Tibial nerve (tissue), 4 donors: ENCODE results near the gene WFDC1.

Source experiments
- CTCF ChIP-seq, 5 experiments: fragments of 200-600 bp in 3 of 5; fragments of 450-650 bp in 2 of 5; sonication (generic) in 3 of 5; IDR thresholded peaks; one replicate each; pipeline ENCODE4 v1.5.1; 2016 to 2019; ENCODE audit warnings: antibody characterized with exemption in 5 of 5, mild to moderate bottlenecking in 3 of 5, moderate library complexity in 2 of 5
- EP300 ChIP-seq, 2 donors: sonication (generic); formaldehyde crosslinking; IDR thresholded peaks; one replicate each; pipeline ENCODE4 v1.6.1; 2017; ENCODE audit warnings: antibody characterized with exemption in 2 of 2, mild to moderate bottlenecking in 1 of 2
- POLR2A ChIP-seq, 2 donors: fragments of 450-650 bp; IDR thresholded peaks; one replicate each; pipeline ENCODE4 v1.6.1; 2017; ENCODE audit warnings: antibody characterized with exemption in 2 of 2, mild to moderate bottlenecking in 2 of 2, moderate library complexity in 2 of 2

- no peak for TF ChIP-seq CTCF (IDR thresholded peaks at IDR 0.05)
- TF ChIP-seq POLR2A (IDR thresholded peaks at IDR 0.05), result no peak
- TF ChIP-seq EP300 (IDR thresholded peaks at IDR 0.05), result peak in 1 of 2 donors; percentile 50
Observed at GRCh38 chr16:84286578-84287240, 8.0 kb upstream of the WFDC1 start.
